ENCODE measurements around the gene PALD1. TPM values are rescaled to one million over a fixed set of nuclear protein-coding genes. Genes with fewer than 3 reads are reported as not detected.

PALD1 gene
- total RNA-seq, 1 experiment from 2014 or later, result 34.8 TPM

- in situ Hi-C loops (cut with HindIII; ENCODE audit: low sequenced_read_pairs), result no loop called here
- DNase-seq (ENCODE audit: low spot score), result no peak
Measured at GRCh38 chr10:70544431-70545340, 66.1 kb downstream of the PALD1 start.

DNA sequence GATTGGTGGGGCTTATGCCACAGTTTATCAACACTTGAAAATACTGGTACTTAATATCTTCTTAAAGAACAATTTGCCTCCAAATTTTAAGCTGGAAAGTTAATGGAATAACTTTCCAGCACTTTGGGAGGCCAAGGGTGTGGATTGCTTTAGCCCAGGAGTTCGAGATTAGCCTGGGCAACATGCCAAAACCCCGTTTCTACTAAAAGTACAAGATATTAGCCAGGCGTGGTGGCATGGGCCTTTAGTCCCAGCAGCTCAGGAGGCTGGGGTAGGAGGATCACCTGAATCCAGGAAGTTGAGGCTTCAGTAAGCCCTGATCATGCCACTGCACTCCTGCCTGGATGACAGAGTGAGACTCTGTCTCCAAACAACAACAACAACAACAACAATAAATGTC is 68.0 kb downstream of the PALD1 start:
- no peak for DNase-seq (ENCODE audit: low spot score)
- in situ Hi-C loops (cut with HindIII; ENCODE audit: low sequenced_read_pairs), result no loop called here

DNA sequence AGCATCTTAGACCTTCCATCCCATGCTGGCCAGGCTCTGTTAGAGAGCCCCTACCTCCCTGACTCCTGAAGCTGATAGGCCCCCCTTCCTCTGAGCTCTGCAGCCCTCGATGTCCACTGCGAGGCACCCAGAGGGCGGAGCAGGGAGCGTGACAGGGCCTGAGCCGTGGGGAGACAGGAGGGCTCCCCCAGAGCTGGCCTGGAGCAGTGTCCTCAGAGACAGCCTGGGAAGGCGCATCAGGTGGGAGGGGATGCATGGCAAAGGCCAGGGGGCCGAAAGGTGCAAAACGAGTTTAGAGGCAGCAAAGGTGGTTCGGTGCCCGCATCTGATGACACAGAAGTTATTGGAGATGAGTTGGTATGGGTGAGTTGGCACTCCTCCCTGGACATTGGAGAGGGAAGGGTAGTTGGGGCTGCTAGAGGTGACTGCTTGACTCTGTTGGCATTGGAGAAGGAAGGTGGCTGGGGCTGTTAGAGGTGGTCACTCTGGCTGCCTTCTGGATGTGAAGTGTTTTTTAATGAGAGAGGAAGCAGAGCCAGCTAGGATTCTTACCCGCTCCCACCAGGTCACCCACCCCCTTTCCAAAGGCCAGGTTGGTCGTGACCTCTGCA is 70.9 kb downstream of the PALD1 start:
- in situ Hi-C loops (cut with HindIII; ENCODE audit: low sequenced_read_pairs), result no loop called here
- DNase-seq (ENCODE audit: low spot score), result no peak

DNA sequence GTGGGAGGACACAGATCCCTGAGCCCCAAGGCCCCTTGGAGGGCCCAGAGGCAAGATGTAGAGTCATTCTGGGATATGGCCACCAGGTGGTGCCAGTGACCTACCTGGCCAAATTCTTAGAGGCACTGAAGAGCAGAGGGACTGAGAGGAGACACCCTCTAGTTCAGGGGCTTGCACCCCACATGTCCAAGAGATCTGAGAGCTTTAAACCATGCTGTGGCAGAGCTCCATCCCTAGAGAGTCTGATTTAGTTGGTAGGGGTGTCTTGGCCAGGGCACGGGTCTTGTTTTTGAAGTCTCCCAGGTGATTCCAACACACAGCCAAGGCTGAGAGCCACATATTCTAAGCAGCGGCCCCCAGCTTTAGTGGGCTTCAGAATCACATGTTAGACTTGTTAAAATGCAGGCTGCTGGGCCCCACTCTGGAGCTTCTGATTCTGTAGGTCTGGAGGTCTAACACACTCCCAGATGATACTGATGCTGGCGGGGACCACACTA is 71.4 kb downstream of the PALD1 start:
- in situ Hi-C loops (cut with HindIII; ENCODE audit: low sequenced_read_pairs), result no loop called here
- peak; percentile 74 for DNase-seq (ENCODE audit: low spot score)

GRCh38 chr10:70550459-70550858 is 71.9 kb downstream of the PALD1 start:
- in situ Hi-C loops (cut with HindIII; ENCODE audit: low sequenced_read_pairs), result no loop called here
- DNase-seq (ENCODE audit: low spot score), result no peak

DNA sequence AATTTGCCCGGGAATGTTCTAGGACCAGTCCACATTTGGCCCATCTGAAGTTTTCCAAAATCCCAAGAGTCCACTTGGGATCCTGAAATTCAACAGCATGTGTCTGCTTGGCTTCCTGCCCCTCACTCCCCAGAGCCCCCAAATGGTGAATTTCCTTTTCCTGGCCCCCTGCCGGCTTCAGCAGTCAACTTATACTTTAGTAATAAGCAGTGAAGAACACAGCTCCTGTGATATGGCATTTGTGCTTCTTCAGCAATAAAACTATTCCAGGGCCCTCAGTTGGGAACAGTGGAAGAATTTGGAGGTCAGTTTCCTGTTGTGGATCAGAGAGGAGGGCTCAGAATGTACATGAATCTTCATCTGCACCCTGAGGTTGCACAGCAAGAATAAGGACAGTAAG is 72.9 kb downstream of the PALD1 start:
- in situ Hi-C loops (cut with HindIII; ENCODE audit: low sequenced_read_pairs), result no loop called here
- DNase-seq (ENCODE audit: low spot score), result no peak

GRCh38 chr10:70551971-70552422 is 73.4 kb downstream of the PALD1 start:
- DNase-seq (ENCODE audit: low spot score), result no peak
- in situ Hi-C loops (cut with HindIII; ENCODE audit: low sequenced_read_pairs), result no loop called here

DNA sequence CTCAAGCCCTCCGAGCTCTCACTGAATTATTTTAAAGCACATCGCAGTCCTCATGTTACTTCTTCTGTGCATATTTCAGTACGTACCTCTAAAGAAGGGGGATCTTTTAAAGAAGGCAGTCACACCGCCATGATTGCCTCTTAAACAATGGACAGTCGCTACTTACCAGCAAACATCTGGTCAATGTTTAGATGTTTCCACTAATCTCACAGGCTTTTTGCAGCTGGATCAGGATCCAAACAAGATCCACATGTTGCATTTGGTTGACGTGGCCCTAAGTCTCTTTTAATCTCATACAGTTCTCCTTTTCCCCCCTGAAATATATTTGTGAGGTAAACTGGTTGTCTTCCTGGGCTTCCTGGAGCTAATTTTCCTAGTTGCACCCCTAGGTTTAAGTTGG is 74.0 kb downstream of the PALD1 start:
- DNase-seq (ENCODE audit: low spot score), result no peak

DNA sequence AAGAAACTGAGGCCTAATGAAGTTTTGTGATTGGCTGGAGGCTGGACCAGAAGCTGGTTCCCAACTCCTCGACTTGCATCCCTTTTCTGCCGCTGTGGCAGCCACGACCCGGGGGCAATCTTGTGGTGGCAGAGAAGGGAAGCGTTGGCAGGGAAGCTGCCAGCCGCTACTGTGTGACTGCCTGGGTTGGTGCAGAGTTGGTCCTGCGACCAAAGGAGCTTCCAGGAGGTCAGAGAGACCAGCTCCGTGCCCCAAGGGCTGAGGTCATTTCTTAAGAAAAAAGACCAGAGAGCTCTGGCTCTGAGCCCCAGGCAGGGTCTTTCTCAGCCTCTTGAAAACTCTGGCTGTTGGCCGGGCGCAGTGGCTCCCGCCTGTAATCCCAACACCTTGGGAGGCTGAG is 76.8 kb downstream of the PALD1 start:
- no peak for DNase-seq (ENCODE audit: low spot score)
- in situ Hi-C loops (cut with HindIII; ENCODE audit: low sequenced_read_pairs), result no loop called here

More for the DNA sequence above, 74.0 kb downstream of the PALD1 start:
- in situ Hi-C loops (cut with HindIII; ENCODE audit: low sequenced_read_pairs), result no loop called here

- DNase-seq (ENCODE audit: low spot score), result no peak
- in situ Hi-C loops (cut with HindIII; ENCODE audit: low sequenced_read_pairs), result no loop called here
Measured at GRCh38 chr10:70557086-70557845, 78.7 kb downstream of the PALD1 start.

DNA sequence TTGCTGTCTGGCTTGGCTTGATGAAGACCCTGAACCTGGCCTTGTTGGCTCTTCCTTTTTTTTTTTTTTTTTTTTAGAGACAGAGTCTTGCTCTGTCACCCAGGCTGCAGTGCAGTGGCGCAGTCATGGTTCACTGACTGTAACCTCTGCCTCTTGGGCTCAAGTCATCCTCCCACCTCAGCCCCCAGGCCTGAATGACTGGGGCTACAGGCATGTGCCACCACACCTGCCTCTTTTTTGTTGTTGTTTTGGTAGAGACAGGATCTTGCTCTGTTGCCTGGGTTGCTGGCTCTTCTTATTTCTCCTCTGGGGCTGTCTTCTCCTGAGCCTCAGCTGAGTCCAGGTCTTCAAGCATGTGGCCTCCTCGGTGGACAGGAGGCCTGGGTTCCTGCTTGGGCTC is 79.3 kb downstream of the PALD1 start:
- DNase-seq (ENCODE audit: low spot score), result no peak
- in situ Hi-C loops (cut with HindIII; ENCODE audit: low sequenced_read_pairs), result no loop called here

DNA sequence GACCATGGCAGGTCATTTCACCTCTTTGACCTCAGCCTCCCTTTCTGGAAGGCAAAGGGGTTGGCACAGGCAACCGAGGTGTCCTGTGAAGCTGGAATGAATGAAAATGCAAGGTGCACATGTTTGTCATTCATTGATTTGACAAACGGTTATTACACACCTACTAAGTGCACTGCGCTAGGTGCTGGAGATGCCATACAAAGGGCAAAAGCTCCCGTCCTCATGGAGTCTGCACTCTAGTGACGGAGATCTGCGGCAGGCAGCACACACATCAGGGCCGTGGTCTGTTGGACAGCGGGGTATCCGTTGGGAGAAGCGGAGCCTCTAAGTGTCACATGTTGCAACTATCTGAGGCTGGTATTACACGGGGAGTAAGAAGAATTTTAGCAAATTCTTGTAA is 79.7 kb downstream of the PALD1 start:
- in situ Hi-C loops (cut with HindIII; ENCODE audit: low sequenced_read_pairs), result no loop called here
- DNase-seq (ENCODE audit: low spot score), result no peak

DNA sequence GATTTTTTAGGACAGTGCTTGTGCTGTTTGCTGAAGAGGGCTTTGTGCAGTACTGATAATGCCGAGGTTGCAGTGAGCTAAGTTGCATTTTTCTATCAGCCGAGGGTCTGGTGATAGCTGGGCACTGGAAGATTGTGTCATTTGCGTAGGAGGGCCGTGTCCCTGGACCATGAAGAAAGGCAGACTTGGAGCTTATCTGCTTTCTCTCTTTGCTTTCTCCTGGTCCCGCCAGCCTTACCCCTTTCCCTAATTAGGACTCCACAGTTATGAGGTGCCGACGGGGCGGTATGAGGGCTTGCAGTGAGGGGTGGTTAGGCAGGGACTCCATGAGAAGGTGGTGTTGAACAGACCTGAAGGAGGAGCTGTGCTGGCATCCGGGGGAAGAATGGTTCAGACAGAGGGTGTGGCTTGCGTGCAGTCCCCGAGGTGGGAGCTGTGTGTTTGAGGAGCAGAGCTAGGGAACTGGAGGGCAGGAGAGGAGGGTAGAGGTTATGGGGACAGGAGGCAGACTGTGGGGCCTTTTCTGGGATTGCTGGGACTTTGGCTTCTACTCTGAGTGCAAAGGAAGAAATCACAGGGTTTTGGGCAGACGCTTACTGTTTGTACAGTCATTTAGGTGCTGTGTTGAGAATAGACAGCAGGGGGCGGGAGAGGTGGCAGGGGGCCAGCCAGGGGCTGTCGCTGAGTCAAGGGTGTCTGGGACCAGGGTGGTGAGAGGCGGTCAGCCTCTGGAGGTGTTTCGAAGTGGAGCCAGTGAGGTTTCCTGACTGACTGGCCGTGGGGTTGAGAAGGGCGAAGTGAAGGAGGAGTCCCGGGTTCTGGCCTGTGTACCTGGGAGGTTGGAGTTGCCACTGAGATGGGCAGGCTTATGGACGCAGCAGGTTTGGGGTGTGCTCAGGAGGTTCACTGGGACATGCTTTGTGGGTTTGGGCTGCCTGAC is 80.6 kb downstream of the PALD1 start:
- in situ Hi-C loops (cut with HindIII; ENCODE audit: low sequenced_read_pairs), result no loop called here
- no peak for DNase-seq (ENCODE audit: low spot score)

DNA sequence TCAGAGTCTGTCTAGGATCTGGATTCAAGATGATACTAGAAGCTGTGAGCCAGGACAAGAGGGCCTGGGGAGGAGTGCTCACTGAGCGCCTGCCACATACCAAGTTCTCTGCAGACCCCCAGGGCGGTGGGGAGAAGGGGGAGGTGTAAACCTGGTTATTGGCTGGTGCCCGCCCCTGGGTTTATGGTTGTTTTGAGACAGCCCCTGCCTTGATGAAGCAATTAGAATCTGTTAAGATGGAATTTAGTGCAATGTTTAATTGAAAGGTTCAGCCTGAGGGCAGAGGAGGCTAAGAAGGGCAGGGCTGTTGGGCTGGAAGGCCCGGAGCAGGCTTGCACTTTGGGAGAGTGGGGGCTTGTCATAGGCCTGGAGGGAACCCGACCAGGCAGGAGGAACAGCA is 81.3 kb downstream of the PALD1 start:
- no peak for DNase-seq (ENCODE audit: low spot score)
- in situ Hi-C loops (cut with HindIII; ENCODE audit: low sequenced_read_pairs), result no loop called here

DNA sequence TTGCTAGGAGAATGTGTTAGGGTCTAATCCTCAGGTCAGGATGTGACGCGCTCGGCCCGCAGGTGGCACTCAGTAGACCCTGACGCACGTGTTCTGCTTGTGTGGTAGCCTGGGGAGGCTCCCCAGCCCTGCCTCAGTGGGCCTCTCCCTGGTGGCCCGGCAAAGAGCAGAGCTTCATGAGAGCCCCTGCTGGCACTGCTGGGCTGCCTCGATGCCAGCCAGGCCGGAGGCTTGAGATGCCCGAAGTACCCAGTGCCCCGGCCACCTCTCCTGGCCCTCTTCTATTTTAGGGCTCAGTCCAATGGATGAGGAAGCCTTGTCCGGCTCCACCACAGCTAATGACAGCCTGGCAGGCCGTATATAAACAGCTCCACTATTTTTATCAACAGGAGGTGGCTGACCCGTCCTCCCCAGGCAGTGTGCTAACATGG is 82.0 kb downstream of the PALD1 start:
- no peak for DNase-seq (ENCODE audit: low spot score)
- in situ Hi-C loops (cut with HindIII; ENCODE audit: low sequenced_read_pairs), result no loop called here

GRCh38 chr10:70561070-70561469 is 82.5 kb downstream of the PALD1 start:
- DNase-seq (ENCODE audit: low spot score), result no peak
- in situ Hi-C loops (cut with HindIII; ENCODE audit: low sequenced_read_pairs), result no loop called here

DNA sequence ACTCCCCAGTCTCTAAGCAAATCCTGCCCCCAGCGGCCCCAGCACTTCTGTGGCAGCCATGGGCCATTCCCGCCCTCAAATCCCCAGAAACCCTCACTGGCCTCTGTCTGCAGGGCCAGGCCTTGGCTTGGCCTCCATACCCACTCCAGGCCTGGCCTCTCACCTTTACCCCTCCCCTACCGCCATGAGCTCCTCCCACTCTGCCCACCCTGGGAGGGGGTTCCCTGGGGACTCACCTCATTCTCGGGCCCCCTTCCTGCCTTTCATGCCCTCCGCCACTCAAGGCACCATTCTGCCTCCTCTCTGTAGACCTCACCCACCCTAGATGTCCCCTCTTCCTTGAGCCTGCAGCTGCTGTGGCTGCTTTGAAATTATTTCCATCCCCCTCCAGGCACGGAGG is 83.0 kb downstream of the PALD1 start:
- DNase-seq (ENCODE audit: low spot score), result no peak
- in situ Hi-C loops (cut with HindIII; ENCODE audit: low sequenced_read_pairs), result no loop called here

DNA sequence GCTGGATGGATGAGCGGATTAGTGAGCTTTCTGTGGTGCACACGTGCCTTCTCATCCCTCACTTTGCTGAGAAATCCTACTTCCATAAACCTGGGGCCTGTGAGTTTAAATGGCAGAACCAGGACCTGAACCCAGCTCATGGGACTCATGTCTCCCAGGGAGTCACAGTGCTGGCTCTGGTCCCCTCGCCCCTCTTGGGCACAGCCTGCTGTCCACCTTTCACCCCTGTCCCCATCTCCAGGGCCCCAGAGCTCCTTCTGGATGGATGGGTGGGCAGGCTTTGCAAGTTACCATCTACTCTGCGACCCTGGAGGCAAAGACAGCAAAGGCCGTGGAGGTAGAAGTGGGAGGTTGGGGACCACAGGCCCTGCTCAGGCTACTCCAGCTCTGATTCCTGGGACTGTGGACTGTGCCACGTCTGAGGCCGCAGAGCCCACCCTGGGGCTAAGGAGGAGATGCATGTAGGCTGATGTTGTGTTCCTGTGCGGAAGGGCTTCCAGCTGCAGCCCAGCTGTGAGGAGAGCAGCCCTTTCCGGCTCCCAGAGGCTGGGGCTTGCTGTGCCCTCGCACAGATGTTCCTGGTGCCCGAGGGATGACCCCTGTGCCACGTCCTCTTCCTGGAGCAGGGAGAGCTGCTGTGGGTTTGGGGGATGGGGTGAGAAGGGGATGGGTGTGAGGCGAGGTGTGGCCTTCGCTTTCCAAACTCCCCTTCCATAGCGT is 83.6 kb downstream of the PALD1 start:
- no peak for DNase-seq (ENCODE audit: low spot score)
- in situ Hi-C loops (cut with HindIII; ENCODE audit: low sequenced_read_pairs), result no loop called here

All from G401 (cell line).